ENCODE measurements around the gene UBA5.

- peak in 3 of 6 experiments; percentile 36 to 56 (median 45) for TF ChIP-seq CTCF (IDR thresholded peaks at IDR 0.05)
- peak; percentile 47 to 94 (median 80) for TF ChIP-seq POLR2A (IDR thresholded peaks at IDR 0.05)
- TF ChIP-seq POLR2AphosphoS5 (IDR thresholded peaks at IDR 0.05) = peak; percentile 94 to 99
- no peak for TF ChIP-seq EP300 (IDR thresholded peaks at IDR 0.05)
These were observed 62.3 kb downstream of the UBA5 start, which contains the start of gene NPHP3 for GRCh38 chr3:132722165-132723023.

All from upper lobe of left lung (tissue), 4 donors.